DND-41 (cell line): ENCODE data around the gene TMA7.

Source experiments
- ATAC-seq: fragments of 200-7000 bp; cut with Tn5 transposase; 3 replicates; pipeline ENCODE4 v1.9.1; 2021; ENCODE audit warnings: low read depth; ENCODE audit not compliant: insufficient read depth
- DNase-seq: peaks from one replicate; pipeline ENCODE4 v3.0.0-alpha.2; 2020
- H2AFZ ChIP-seq: 2 replicates; pipeline ENCODE4 v1.6.0; 2012; ENCODE audit warnings: low read depth, low read length
- H3K27ac ChIP-seq: 2 replicates; pipeline ENCODE4 v1.5.1; 2012; ENCODE audit warnings: low read length, inconsistent platforms
- H3K27me3 ChIP-seq: fragments of 200-600 bp; sonication (generic); 2 replicates; pipeline ENCODE4 v1.6.0; 2012; ENCODE audit warnings: low read length, mild to moderate bottlenecking, inconsistent platforms; ENCODE audit not compliant: insufficient read depth, poor library complexity
- H3K36me3 ChIP-seq: 2 replicates; pipeline ENCODE4 v1.5.1; 2012; ENCODE audit warnings: low read length, inconsistent platforms; ENCODE audit not compliant: insufficient read depth
- H3K4me1 ChIP-seq: 2 replicates; pipeline ENCODE4 v1.5.1; 2012; ENCODE audit warnings: mild to moderate bottlenecking, low read length; ENCODE audit not compliant: insufficient read depth
- H3K4me2 ChIP-seq: 2 replicates; pipeline ENCODE4 v1.6.0; 2012; ENCODE audit warnings: mild to moderate bottlenecking, moderate library complexity, low read length, inconsistent platforms; ENCODE audit not compliant: insufficient read depth
- H3K4me3 ChIP-seq, 2 experiments: fragments of 200-600 bp in 1 of 2; shearing (Covaris generic) in 1 of 2; 2 replicates each; pipeline ENCODE4 v1.5.1; 2012 to 2016; ENCODE audit warnings: inconsistent platforms in 2 of 2, low read length in 2 of 2, mild to moderate bottlenecking in 2 of 2, low read depth in 1 of 2, moderate library complexity in 1 of 2
- H3K79me2 ChIP-seq: 2 replicates; pipeline ENCODE4 v1.6.0; 2012; ENCODE audit warnings: low read length, inconsistent platforms; ENCODE audit not compliant: insufficient read depth
- H3K9ac ChIP-seq: 2 replicates; pipeline ENCODE4 v1.6.0; 2012; ENCODE audit warnings: low read depth, mild to moderate bottlenecking, inconsistent platforms, low read length, moderate library complexity
- H3K9me3 ChIP-seq: 2 replicates; pipeline ENCODE4 v1.5.1; 2012; ENCODE audit warnings: low read length, moderate library complexity, mild to moderate bottlenecking, inconsistent platforms; ENCODE audit not compliant: insufficient read depth, severe bottlenecking
- H4K20me1 ChIP-seq: 2 replicates; pipeline ENCODE4 v1.6.0; 2012; ENCODE audit warnings: low read length; ENCODE audit not compliant: insufficient read depth
- CTCF ChIP-seq: IDR thresholded peaks from 2 replicates; pipeline ENCODE4 v1.5.1; 2012; ENCODE audit warnings: borderline replicate concordance, low read length, moderate library complexity, mild to moderate bottlenecking; ENCODE audit not compliant: poor library complexity, severe bottlenecking; ENCODE audit errors: extremely low read depth
- EZH2 ChIP-seq: IDR thresholded peaks from 3 replicates; pipeline ENCODE4 v1.6.1; 2012; ENCODE audit warnings: borderline replicate concordance, low read depth, mild to moderate bottlenecking, moderate library complexity, low read length, inconsistent platforms; ENCODE audit not compliant: severe bottlenecking

Gene TMA7

GRCh38 chr3:48464713-48465221 lies 24.7 kb downstream of the TMA7 start:
- no peak for TF ChIP-seq EZH2
- TF ChIP-seq CTCF = no peak
- ATAC-seq = no peak
- Histone ChIP-seq H2AFZ (no peak overlapping the region), H3K9me3 (no peaks in the 10 kb centered on the region), H3K4me3 (no peak overlapping the region), H3K9ac (0 out of 2 replicates have a peak overlapping the region, but pooled peaks have one; percentile 68), H3K4me2 (no peak overlapping the region), H4K20me1 (peaks cover 20% of the 10 kb centered on the region; the same call in 1 of the 2 replicates), H3K36me3 (peaks cover 59% of the 10 kb centered on the region), H3K27ac (no peak overlapping the region), H3K27me3 (no peaks in the 10 kb centered on the region), H3K79me2 (peaks cover 41% of the 10 kb centered on the region), H3K4me1 (peaks cover 47% of the 10 kb centered on the region)
- no peak for DNase-seq

DNA sequence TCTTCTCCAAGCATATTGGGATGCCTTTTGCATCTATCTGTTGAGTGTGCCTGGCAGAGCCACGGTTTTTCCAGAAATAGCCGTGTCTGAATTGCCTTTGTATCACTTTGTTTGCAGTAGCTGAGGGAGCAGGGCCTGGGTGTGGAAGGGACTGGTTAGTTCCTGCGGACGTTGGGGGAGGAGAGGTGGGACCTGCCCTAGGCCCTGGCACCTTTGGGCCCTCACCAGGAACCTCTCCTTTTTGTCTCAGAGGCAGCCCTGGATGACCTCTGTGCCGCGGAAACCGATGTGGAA lies 25.1 kb downstream of the TMA7 start:
- peaks cover 24% of the 10 kb centered on the region; the same call in 1 of the 2 replicates for H4K20me1 ChIP-seq
- peak overlapping the region; percentile 89 for H3K27ac ChIP-seq
- ATAC-seq (no peak), DNase-seq (no peak)
- peaks cover 51% of the 10 kb centered on the region for H3K4me1 ChIP-seq
- H3K4me2 ChIP-seq = peak overlapping the region; percentile 84
- H3K4me3 ChIP-seq = 0 out of 4 replicates have a peak overlapping the region, but pooled peaks of 1 of the 2 experiments have one; percentile 67
- H2AFZ ChIP-seq = no peak overlapping the region
- H3K27me3 ChIP-seq = no peaks in the 10 kb centered on the region
- H3K36me3 ChIP-seq = peaks cover 59% of the 10 kb centered on the region
- peaks cover 46% of the 10 kb centered on the region for H3K79me2 ChIP-seq
- H3K9me3 ChIP-seq = no peaks in the 10 kb centered on the region
- H3K9ac ChIP-seq = peak overlapping the region; percentile 68
- no peak for TF ChIP-seq CTCF

DNA sequence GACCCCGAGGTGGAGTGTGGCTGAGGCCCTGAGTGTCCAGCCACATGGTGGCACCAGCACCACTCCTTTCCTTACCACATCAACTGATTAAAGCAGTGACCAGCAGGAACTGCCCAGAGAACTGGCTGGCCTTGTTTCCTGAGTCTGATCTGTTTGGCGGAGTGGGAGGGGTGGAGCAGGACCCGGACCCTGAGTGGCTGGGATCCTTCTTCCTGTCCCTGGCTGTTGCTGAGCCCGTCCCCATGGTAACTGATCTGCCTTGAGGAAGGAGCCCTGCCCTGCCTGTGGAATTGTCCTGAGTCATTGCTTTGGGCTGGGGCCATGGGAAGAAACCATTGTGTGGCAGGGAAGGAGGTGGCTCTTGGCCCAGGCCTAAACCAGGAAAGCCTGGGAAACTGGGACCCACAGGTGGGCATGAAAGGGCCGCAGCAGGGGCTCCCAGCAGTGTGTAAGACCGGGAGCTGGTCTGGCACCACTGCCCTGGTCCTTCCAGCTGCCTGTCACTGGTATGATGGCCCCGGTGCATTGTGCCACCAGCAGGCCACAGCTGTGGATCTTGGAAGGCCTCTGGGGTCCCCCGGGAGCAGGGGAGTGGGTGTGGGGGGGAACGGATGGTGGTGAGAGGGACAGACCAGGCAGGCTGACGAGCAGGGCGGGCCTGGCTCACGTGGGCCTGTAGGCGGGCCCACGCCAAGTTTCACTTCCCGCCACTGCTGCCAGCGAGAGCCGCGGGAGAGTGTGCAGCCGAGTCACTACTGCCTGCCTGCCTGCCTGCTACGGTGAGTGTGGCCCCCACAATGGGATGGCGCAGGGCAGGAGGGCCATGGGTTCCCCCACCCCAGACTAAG lies 25.7 kb downstream of the TMA7 start:
- H3K27ac ChIP-seq = peak overlapping the region; percentile 89
- H3K36me3 ChIP-seq = peaks cover 57% of the 10 kb centered on the region
- H3K4me1 ChIP-seq = peaks cover 56% of the 10 kb centered on the region

More for the DNA sequence above, 25.7 kb downstream of the TMA7 start:
- peak; percentile 86 for DNase-seq
- peak overlapping the region; percentile 68 for H3K9ac ChIP-seq
- no peaks in the 10 kb centered on the region for H3K9me3 ChIP-seq
- H2AFZ ChIP-seq = peak overlapping the region; percentile 76
- H3K27me3 ChIP-seq = no peaks in the 10 kb centered on the region
- H3K79me2 ChIP-seq = peaks cover 50% of the 10 kb centered on the region
- ATAC-seq = peak; percentile 92
- H4K20me1 ChIP-seq = peaks cover 24% of the 10 kb centered on the region; the same call in 1 of the 2 replicates
- TF ChIP-seq EZH2 = no peak
- peak; percentile 47 for TF ChIP-seq CTCF
- H3K4me2 ChIP-seq = peak overlapping the region; percentile 84
- H3K4me3 ChIP-seq = peak overlapping the region; percentile 35 to 67; a peak in 3 of 4 replicates
